Ectodermal cell (in vitro differentiated cells): ENCODE measurements around the gene GALNT2.

Experiments used
- H3K27ac ChIP-seq: 2 replicates; pipeline ENCODE4 v1.7.0; 2013; ENCODE audit warnings: mild to moderate bottlenecking, low read depth, low read length; ENCODE audit not compliant: insufficient read depth, poor library complexity, severe bottlenecking
- H3K27me3 ChIP-seq: 2 replicates; pipeline ENCODE4 v1.7.0; 2013; ENCODE audit warnings: mild to moderate bottlenecking, low read length; ENCODE audit not compliant: insufficient read depth, control insufficient read depth, poor library complexity, severe bottlenecking
- H3K36me3 ChIP-seq: one replicate; pipeline ENCODE4 v1.7.0; 2013; ENCODE audit warnings: low read length; ENCODE audit not compliant: control insufficient read depth, insufficient read depth
- H3K4me1 ChIP-seq: one replicate; pipeline ENCODE4 v1.7.0; 2013; ENCODE audit warnings: low read length; ENCODE audit not compliant: control insufficient read depth, insufficient read depth
- H3K4me3 ChIP-seq: 2 replicates; pipeline ENCODE4 v1.7.0; 2013; ENCODE audit warnings: low read depth, low read length, control low read depth; ENCODE audit not compliant: insufficient read depth
- H3K9me3 ChIP-seq: 2 replicates; pipeline ENCODE4 v1.7.0; 2013; ENCODE audit warnings: mild to moderate bottlenecking, low read length, moderate library complexity; ENCODE audit not compliant: control insufficient read depth
- WGBS, 2 experiments: methylation state at CpG; one replicate each; pipeline ENCODE4 v1.1.7; 2013; ENCODE audit warnings: missing lambda C conversion rate in 2 of 2; 5-methylcytosine and 5-hydroxymethylcytosine counted together

The GALNT2 gene

GRCh38 chr1:230243146-230243545 lies 176.1 kb downstream of the GALNT2 start:
- no peak overlapping the region for H3K27ac ChIP-seq
- 94% methylated on average over 17 of the region's 17 CpGs for WGBS, 2 experiments
- no peak overlapping the region for H3K4me3 ChIP-seq
- no peaks in the 10 kb centered on the region for H3K9me3 ChIP-seq
- H3K36me3 ChIP-seq, result peaks cover 14% of the 10 kb centered on the region
- peaks cover 8% of the 10 kb centered on the region for H3K4me1 ChIP-seq
- H3K27me3 ChIP-seq, result no peaks in the 10 kb centered on the region

DNA sequence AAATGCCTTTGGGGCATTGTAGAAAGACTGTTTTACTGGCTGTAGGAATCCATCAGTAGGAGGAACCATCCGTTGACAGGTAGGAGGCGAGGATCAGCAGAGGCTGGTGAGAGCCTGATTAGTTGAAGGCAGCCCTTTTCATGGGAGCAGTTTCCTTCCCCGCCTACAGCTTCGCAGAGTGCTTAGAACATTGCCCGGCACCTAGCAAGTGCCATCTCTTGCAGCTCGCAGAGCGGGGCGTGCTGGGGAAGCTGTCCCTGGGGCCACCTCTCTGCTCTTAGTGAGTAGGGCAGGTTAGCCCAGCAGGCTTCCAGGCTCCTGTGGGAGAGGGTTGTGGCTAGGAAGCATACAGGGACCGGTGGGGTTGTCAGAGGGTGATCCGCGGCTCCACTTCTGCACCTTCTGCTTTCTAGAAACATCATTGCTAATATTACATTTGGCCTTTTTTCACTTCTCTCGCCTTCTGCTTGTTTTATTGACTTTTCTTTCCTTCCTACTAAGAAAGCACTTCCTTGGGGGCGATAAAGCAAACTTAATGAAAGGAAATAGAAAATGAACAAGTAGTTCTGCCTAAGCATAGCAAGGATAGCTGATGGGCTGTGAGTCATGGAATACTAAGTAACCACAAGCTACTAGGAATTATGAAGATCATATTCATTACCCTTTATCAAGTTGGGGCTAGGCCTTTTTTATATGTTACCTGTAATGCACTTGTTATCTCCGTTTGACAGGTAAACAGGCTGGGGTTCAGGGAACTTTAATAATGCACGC lies 176.7 kb downstream of the GALNT2 start:
- WGBS, 2 experiments, result 93% methylated on average over 13 to 15 of the region's 15 CpGs
- no peaks in the 10 kb centered on the region for H3K27me3 ChIP-seq
- H3K36me3 ChIP-seq, result peaks cover 14% of the 10 kb centered on the region
- no peaks in the 10 kb centered on the region for H3K9me3 ChIP-seq
- H3K4me1 ChIP-seq, result peaks cover 14% of the 10 kb centered on the region
- no peak overlapping the region for H3K4me3 ChIP-seq
- no peak overlapping the region for H3K27ac ChIP-seq

DNA sequence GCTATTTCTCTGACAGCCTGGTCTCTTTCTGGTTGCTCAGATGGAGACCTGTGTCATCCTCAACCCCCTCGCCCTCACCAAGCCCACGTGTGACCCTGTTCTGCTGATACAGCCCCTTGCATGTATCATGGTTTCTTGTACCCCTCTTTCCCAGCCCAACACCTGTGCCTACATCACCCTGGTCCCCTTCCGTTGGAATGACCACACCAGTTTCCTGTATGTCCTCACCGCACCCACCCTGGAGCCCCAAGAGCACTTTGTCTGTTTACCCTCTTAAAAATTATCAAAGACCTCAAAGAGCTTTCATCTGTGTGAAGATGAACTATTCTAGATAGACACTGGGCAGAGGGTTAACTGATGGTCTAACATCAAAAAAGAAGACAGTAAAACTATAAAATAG lies 179.5 kb downstream of the GALNT2 start:
- Histone ChIP-seq H3K9me3 (no peaks in the 10 kb centered on the region), H3K27ac (no peak overlapping the region), H3K4me3 (no peak overlapping the region), H3K27me3 (no peaks in the 10 kb centered on the region), H3K36me3 (peaks cover 8% of the 10 kb centered on the region), H3K4me1 (peaks cover 33% of the 10 kb centered on the region)
- 94 to 96% methylated on average over 4 of the region's 4 CpGs for WGBS, 2 experiments

GRCh38 chr1:230248016-230248888 lies 181.2 kb downstream of the GALNT2 start:
- peaks cover 40% of the 10 kb centered on the region for H3K4me1 ChIP-seq
- peaks cover 2% of the 10 kb centered on the region for H3K9me3 ChIP-seq
- H3K27ac ChIP-seq, result peak overlapping the region; percentile 8
- no peaks in the 10 kb centered on the region for H3K27me3 ChIP-seq
- WGBS, 2 experiments, result 85 to 86% methylated on average over 8 of the region's 8 CpGs
- no peak overlapping the region for H3K4me3 ChIP-seq
- H3K36me3 ChIP-seq, result peaks cover 8% of the 10 kb centered on the region

- H3K36me3 ChIP-seq, result peaks cover 8% of the 10 kb centered on the region
- 90 to 96% methylated on average over 7 of the region's 7 CpGs for WGBS, 2 experiments
Measured at GRCh38 chr1:230248889-230249270, 181.8 kb downstream of the GALNT2 start.

GRCh38 chr1:230249695-230250480 lies 182.8 kb downstream of the GALNT2 start:
- H3K27ac ChIP-seq, result peak overlapping the region; percentile 63
- WGBS, 2 experiments, result 92 to 93% methylated on average over 11 of the region's 11 CpGs
- peaks cover 10% of the 10 kb centered on the region for H3K36me3 ChIP-seq
- H3K9me3 ChIP-seq, result peaks cover 2% of the 10 kb centered on the region
- H3K4me1 ChIP-seq, result peaks cover 40% of the 10 kb centered on the region
- no peaks in the 10 kb centered on the region for H3K27me3 ChIP-seq
- no peak overlapping the region for H3K4me3 ChIP-seq

More at GRCh38 chr1:230248889-230249270, 181.8 kb downstream of the GALNT2 start:
- Histone ChIP-seq H3K9me3 (peaks cover 2% of the 10 kb centered on the region), H3K4me1 (peaks cover 40% of the 10 kb centered on the region), H3K27ac (no peak overlapping the region), H3K4me3 (no peak overlapping the region), H3K27me3 (no peaks in the 10 kb centered on the region)

- Histone ChIP-seq H3K9me3 (peaks cover 2% of the 10 kb centered on the region), H3K4me1 (peaks cover 40% of the 10 kb centered on the region), H3K27ac (peak overlapping the region; percentile 63), H3K4me3 (no peak overlapping the region), H3K27me3 (no peaks in the 10 kb centered on the region), H3K36me3 (peaks cover 16% of the 10 kb centered on the region)
- 21 to 26% methylated on average over 7 to 8 of the region's 8 CpGs for WGBS, 2 experiments
Measured at GRCh38 chr1:230250666-230251065, 183.6 kb downstream of the GALNT2 start.

DNA sequence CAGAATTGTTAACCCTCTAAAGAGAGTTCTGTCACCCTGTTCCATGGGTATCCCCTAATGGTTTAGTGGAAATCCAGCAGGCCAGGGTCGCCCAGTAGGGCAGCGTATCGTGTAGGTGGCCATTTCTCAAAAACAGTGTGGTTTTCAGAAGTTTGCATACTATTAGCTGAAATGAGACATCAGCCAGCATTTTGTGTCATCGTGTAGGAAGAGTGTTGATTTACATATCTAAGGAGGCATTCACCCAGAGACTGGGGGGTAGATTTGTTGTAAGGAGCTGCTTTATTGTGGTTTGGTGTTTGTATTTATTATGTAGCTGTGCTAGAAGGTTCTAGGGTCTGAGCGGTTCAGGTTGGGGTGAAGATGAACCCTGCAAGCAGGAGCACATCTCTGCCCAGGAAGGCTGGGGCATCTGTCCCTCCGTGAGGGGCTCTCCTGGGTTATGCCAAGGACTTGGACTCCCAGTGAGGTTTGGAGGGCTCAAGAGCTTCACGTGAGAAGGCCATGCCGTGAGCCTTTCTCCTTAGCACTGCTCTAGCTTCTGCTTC lies 184.7 kb downstream of the GALNT2 start:
- Histone ChIP-seq H3K4me3 (no peak overlapping the region), H3K36me3 (peaks cover 10% of the 10 kb centered on the region), H3K27me3 (no peaks in the 10 kb centered on the region), H3K9me3 (peaks cover 2% of the 10 kb centered on the region), H3K4me1 (peaks cover 40% of the 10 kb centered on the region), H3K27ac (no peak overlapping the region)
- 75 to 77% methylated on average over 8 of the region's 8 CpGs for WGBS, 2 experiments

- 97 to 100% methylated on average over 2 of the region's 2 CpGs for WGBS, 2 experiments
- peaks cover 10% of the 10 kb centered on the region for H3K36me3 ChIP-seq
Measured at GRCh38 chr1:230253150-230253549, 186.1 kb downstream of the GALNT2 start.

More at GRCh38 chr1:230253150-230253549, 186.1 kb downstream of the GALNT2 start:
- Histone ChIP-seq H3K9me3 (peaks cover 2% of the 10 kb centered on the region), H3K4me1 (peaks cover 33% of the 10 kb centered on the region), H3K4me3 (no peak overlapping the region), H3K27me3 (no peaks in the 10 kb centered on the region), H3K27ac (no peak overlapping the region)
